Activated CD8-positive, alpha-beta memory T cell treated with anti-CD3 and anti-CD28 coated beads, Interleukin-2, amount 50 U/mL, for 1 hour (primary cell): Measurements from ENCODE around the gene DIP2C.

Experiments used
- DNase-seq: peaks from one replicate; pipeline ENCODE4 v3.0.0-alpha.2; 2020; ENCODE audit errors: extremely low read depth

The DIP2C gene

GRCh38 chr10:676178-676577 lies 13.3 kb downstream of the DIP2C start:
- DNase-seq, result no peak

DNA sequence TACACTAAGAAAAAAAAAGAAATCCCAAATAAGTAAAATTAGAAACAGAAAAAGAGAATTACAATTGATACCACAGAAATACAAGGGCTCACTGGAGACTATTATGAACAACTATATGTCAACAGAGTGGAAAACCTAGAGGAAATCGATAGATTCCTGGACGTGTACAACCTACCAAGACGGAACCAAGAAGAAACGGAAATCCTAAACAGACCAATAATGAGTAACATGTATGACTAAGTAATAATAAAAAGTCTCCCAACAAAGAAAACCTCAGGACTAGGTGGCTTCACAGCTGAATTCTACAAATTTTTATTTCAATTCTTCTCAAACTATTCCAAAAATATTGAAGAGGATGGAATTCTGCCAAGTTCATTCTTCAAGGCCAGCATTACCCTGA lies 13.9 kb downstream of the DIP2C start:
- DNase-seq, result no peak

- DNase-seq, result no peak
Measured at GRCh38 chr10:673492-673891, 16.0 kb downstream of the DIP2C start.

GRCh38 chr10:672992-673391 lies 16.5 kb downstream of the DIP2C start:
- DNase-seq, result no peak

DNA sequence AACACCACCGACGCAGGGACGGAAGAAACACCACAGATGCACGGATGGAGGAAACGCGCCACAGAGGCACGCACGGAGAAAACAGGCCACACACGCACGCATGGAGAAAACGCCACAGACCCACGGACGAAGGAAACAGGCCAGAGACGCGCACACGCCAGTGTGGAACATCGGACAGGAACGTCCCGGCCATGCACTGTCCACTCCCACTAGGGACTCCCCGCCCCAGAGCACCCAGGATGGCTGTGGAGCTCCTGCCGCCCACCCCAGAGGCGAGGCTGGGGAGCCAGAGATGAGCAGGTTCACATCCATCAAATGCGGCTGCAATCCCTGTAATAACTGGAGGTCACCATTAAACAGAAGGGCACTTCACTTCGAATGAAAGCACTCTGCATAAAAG lies 17.3 kb downstream of the DIP2C start:
- DNase-seq, result no peak

DNA sequence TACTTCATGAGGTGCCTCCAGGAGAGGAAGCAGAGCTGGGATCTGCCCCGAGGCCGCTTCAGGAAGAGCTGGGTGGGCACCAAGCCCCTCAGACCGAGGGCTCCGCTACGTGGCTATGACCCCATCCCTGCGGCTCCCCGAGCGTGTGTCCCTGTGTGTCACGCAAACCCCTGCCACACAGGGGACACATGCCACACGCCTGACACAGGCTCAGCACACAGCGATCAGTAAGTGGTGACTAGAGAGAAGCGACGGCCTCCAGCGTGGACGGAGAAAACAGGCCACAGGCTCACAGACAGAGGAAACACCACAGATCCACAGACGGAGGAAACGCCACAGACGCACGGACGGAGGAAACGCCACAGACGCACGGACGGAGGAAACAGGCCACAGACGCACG lies 18.5 kb downstream of the DIP2C start:
- no peak for DNase-seq

- DNase-seq, result no peak
Measured at GRCh38 chr10:670038-670437, 19.4 kb downstream of the DIP2C start.

GRCh38 chr10:668786-669485 lies 20.5 kb downstream of the DIP2C start:
- no peak for DNase-seq

GRCh38 chr10:667602-668143 lies 21.8 kb downstream of the DIP2C start:
- no peak for DNase-seq

GRCh38 chr10:667096-667495 lies 22.4 kb downstream of the DIP2C start:
- no peak for DNase-seq

DNA sequence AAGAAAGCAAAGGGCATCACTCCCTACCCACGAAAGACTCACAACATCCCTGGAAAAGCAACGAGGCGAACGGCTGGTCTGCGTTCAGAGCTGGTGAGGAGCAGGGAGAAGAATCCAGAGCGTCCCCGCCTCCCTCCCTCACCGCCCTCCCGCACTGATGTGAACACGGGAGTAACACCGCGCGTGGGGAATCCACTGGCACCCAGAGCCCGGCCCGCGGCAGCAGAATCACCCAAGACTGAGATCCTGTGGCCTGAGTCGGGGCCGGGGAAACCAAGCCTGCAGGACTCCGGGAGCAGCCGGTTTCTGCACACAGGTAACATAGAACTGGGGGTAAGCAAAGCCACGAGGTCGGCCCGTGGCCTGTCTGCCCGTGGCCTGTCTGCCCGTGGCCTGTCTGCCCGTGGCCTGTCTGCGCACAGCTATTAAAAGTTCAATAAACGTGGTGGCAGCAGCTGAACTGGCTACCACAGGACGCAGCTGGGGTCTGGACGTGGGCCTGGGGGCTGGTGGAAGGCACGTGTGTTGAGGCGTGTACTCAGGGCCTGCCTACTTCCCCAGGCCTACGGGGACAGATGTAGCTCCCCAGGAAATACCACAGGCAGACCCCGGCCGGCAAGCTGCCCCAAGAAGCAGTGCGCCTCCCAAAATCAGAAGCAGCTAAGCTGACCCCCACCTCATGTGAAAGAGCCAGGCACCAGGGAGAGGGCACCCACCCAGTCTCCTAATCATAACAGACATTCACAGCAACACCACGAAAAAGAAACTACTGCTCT lies 23.0 kb downstream of the DIP2C start:
- no peak for DNase-seq

- no peak for DNase-seq
Measured at GRCh38 chr10:665579-666091, 23.8 kb downstream of the DIP2C start.

DNA sequence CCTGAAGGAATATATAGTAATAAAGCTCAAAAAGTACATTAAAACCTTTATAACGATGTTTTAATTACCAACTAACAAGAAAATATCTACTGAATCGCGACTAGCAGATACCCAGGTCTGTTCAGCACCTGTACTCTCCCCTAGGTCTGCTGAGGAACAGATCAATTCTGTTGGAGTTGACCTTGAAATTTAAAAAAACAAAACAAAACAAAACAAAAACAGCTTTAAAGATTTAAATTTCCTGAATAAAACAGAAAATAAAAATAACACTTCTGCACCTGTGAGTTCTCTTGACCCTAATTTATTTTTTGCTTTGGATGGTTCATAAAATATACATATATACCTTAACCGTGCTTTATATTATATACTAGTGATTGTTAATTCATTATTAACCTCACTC lies 24.6 kb downstream of the DIP2C start:
- DNase-seq, result no peak

- DNase-seq, result no peak
Measured at GRCh38 chr10:664301-664700, 25.2 kb downstream of the DIP2C start.

DNA sequence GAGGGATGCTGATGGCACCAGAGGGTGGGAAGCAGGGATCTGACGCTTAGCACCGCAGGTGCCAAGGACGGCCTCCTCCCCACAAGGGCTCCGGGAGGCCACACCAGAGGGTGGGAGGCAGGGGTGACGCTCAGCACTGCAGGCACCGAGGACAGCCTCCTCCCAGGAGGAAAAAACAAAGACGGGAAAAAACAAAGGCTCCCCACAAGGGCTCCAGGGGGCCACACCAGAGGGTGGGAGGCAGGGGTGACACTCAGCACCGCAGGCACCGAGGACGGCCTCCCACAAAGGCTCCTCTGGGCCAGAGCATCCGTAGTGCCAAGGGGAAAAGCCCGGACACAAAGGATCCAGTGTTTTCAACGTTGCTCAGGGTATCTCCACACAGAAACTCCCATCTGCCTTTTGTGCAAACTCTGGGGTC lies 25.6 kb downstream of the DIP2C start:
- DNase-seq, result no peak

GRCh38 chr10:663466-663751 lies 26.1 kb downstream of the DIP2C start:
- DNase-seq, result no peak

- no peak for DNase-seq
Measured at GRCh38 chr10:662686-663465, 26.6 kb downstream of the DIP2C start.

DNA sequence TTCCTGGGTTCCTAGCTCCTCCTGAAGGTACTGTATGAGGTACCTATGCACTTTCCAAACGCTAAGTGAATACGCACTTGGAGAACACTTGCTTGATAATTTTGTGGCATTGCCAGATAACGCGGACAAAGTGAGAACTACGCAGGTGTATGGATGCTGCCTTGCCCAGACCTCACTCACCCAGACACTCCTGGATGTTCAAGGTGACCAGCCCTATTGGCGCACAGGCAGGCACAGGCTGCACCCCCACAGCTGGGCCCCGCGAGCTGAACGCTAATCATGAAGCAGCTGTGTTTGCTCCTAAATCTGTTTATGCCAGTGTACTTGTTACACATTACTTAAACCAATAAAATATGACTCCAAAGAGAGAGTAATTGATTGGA lies 27.3 kb downstream of the DIP2C start:
- no peak for DNase-seq

- no peak for DNase-seq
Measured at GRCh38 chr10:661597-662222, 27.8 kb downstream of the DIP2C start.

DNA sequence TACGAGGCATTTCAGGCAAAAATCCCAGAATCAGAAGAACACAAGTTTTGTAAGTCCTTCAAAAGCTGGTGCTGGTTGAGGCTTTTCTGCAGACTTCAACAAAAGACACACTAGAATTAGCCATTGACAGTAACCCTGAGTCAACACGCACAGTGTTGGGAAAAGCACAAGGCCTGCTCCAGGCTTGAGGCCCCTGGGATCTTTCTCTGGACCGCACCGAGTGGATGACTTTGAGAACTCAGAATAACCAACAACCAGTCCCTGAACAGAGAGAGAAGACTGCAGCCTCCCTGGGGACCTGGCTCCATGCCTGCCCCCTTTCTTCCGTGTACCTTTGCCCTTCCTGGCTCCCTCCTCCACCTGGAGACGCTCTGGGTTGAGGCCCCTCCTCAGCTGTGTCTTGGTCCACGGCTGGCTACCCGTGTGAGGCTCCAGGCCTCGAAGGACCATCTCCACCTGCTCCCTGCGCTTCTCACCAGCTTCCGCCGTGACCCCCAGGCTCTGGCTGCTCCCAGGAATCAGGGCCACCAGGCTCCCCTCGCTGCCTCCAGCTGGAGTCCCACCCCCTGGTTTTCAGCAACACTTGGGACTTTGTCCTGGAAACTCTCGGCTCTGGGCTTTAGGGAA lies 28.4 kb downstream of the DIP2C start:
- no peak for DNase-seq

GRCh38 chr10:660413-660969 lies 29.0 kb downstream of the DIP2C start:
- DNase-seq, result no peak
